H9 (cell line): ENCODE data around the gene TJAP1. TPM values are rescaled to one million over a fixed set of nuclear protein-coding genes. Genes with fewer than 3 reads are reported as not detected.

ENCODE experiments used
- DNase-seq: peaks from one replicate; pipeline ENCODE4 v3.0.0-alpha.2; 2017
- H2AFZ ChIP-seq: one replicate; pipeline ENCODE4 v1.6.1; 2013; ENCODE audit warnings: mild to moderate bottlenecking, low read length, control low read depth, moderate library complexity
- H2AK5ac ChIP-seq: 2 replicates; pipeline ENCODE4 v1.6.1; 2013; ENCODE audit warnings: low read length, control low read depth, mixed read lengths; ENCODE audit not compliant: insufficient read length
- H2BK120ac ChIP-seq: one replicate; pipeline ENCODE4 v1.6.1; 2013; ENCODE audit warnings: low read depth, mild to moderate bottlenecking, low read length, control low read depth, inconsistent platforms; ENCODE audit not compliant: poor library complexity, severe bottlenecking
- H2BK12ac ChIP-seq: 2 replicates; pipeline ENCODE4 v1.6.1; 2013; ENCODE audit warnings: low read length, control low read depth, mixed read lengths, low read depth; ENCODE audit not compliant: insufficient read length
- H2BK15ac ChIP-seq: 2 replicates; pipeline ENCODE4 v1.6.1; 2013; ENCODE audit warnings: low read depth, low read length, control low read depth
- H2BK20ac ChIP-seq: one replicate; pipeline ENCODE4 v1.6.1; 2013; ENCODE audit warnings: low read depth, mild to moderate bottlenecking, low read length, control low read depth, inconsistent platforms; ENCODE audit not compliant: poor library complexity, severe bottlenecking
- H2BK5ac ChIP-seq: 2 replicates; pipeline ENCODE4 v1.6.1; 2013; ENCODE audit warnings: low read length, control low read depth, mixed read lengths; ENCODE audit not compliant: insufficient read length
- H3K14ac ChIP-seq: 2 replicates; pipeline ENCODE4 v1.6.1; 2013; ENCODE audit warnings: low read length, control low read depth; ENCODE audit not compliant: insufficient read depth
- H3K18ac ChIP-seq: 2 replicates; pipeline ENCODE4 v1.6.1; 2013; ENCODE audit warnings: low read depth, mild to moderate bottlenecking, mixed read lengths, low read length, control low read depth; ENCODE audit not compliant: insufficient read length
- H3K23ac ChIP-seq: 2 replicates; pipeline ENCODE4 v1.6.1; 2013; ENCODE audit warnings: low read length, control low read depth, mixed read lengths, low read depth; ENCODE audit not compliant: insufficient read length
- H3K23me2 ChIP-seq: 2 replicates; pipeline ENCODE4 v1.6.1; 2013; ENCODE audit warnings: low read depth, mild to moderate bottlenecking, mixed read lengths, low read length, control low read depth; ENCODE audit not compliant: insufficient read length, poor library complexity, severe bottlenecking
- H3K27ac ChIP-seq: 2 replicates; pipeline ENCODE4 v1.5.1; 2013; ENCODE audit warnings: low read length, control low read depth, mixed read lengths, low read depth; ENCODE audit not compliant: insufficient read length
- H3K27me3 ChIP-seq: 2 replicates; pipeline ENCODE4 v1.6.1; 2013; ENCODE audit warnings: low read length, control low read depth, inconsistent platforms; ENCODE audit not compliant: insufficient read depth
- H3K4ac ChIP-seq: 2 replicates; pipeline ENCODE4 v1.6.1; 2013; ENCODE audit warnings: low read depth, mild to moderate bottlenecking, control low read depth, inconsistent platforms, low read length, moderate library complexity
- H3K4me1 ChIP-seq: 2 replicates; pipeline ENCODE4 v1.6.1; 2013; ENCODE audit warnings: low read length, control low read depth, inconsistent platforms; ENCODE audit not compliant: insufficient read depth
- H3K4me2 ChIP-seq: 2 replicates; pipeline ENCODE4 v1.6.1; 2013; ENCODE audit warnings: low read length, control low read depth, mixed read lengths; ENCODE audit not compliant: insufficient read length, insufficient read depth
- H3K56ac ChIP-seq: 2 replicates; pipeline ENCODE4 v1.6.1; 2013; ENCODE audit warnings: low read depth, mild to moderate bottlenecking, mixed read lengths, low read length, control low read depth; ENCODE audit not compliant: insufficient read length
- H3K79me1 ChIP-seq: 2 replicates; pipeline ENCODE4 v1.6.1; 2013; ENCODE audit warnings: low read depth, mild to moderate bottlenecking, moderate library complexity, low read length, control low read depth, inconsistent platforms; ENCODE audit not compliant: insufficient read depth, poor library complexity, severe bottlenecking
- H3K79me2 ChIP-seq: 2 replicates; pipeline ENCODE4 v1.6.1; 2013; ENCODE audit warnings: low read length, control low read depth, inconsistent platforms; ENCODE audit not compliant: insufficient read depth
- H3K9ac ChIP-seq: 2 replicates; pipeline ENCODE4 v1.6.1; 2013; ENCODE audit warnings: low read length, control low read depth, mixed read lengths; ENCODE audit not compliant: insufficient read length; ENCODE audit errors: extremely low read depth
- H3K9me3 ChIP-seq: one replicate; pipeline ENCODE4 v1.6.1; 2013; ENCODE audit warnings: low read depth, low read length, inconsistent platforms; ENCODE audit not compliant: control insufficient read depth
- H3T11ph ChIP-seq: one replicate; pipeline ENCODE4 v1.6.1; 2013; ENCODE audit warnings: mild to moderate bottlenecking, low read length, control low read depth, inconsistent platforms
- H4K20me1 ChIP-seq: one replicate; pipeline ENCODE4 v1.6.1; 2013; ENCODE audit not compliant: control insufficient read depth, insufficient read length, insufficient read depth
- H4K5ac ChIP-seq: 2 replicates; pipeline ENCODE4 v1.6.1; 2013; ENCODE audit warnings: low read depth, mild to moderate bottlenecking, mixed read lengths, low read length, control low read depth; ENCODE audit not compliant: insufficient read length
- H4K8ac ChIP-seq: replicated peaks from 2 replicates; pipeline ENCODE4 v1.6.1; 2013; ENCODE audit warnings: low read length, control low read depth, mixed read lengths, low read depth; ENCODE audit not compliant: insufficient read length
- H4K91ac ChIP-seq: 2 replicates; pipeline ENCODE4 v1.6.1; 2013; ENCODE audit warnings: low read depth, mild to moderate bottlenecking, moderate library complexity, mixed read lengths, low read length, control low read depth; ENCODE audit not compliant: insufficient read length
- H3K27ac Mint-ChIP-seq, 3 experiments: 2 replicates in 2 of 3; 3 replicates in 1 of 3; pipeline ENCODE4 v1.8.0; 2020 to 2021; ENCODE audit warnings: mixed read lengths in 3 of 3, mild to moderate bottlenecking in 1 of 3, moderate library complexity in 1 of 3
- H3K27me3 Mint-ChIP-seq: 2 replicates; pipeline ENCODE4 v1.8.0; 2021; ENCODE audit warnings: low read depth, mild to moderate bottlenecking, moderate library complexity, mixed read lengths
- H3K36me3 Mint-ChIP-seq, 3 experiments: 2 replicates in 2 of 3; 3 replicates in 1 of 3; pipeline ENCODE4 v1.8.0; 2020 to 2021; ENCODE audit warnings: low read depth in 3 of 3, mixed read lengths in 3 of 3; ENCODE audit not compliant: insufficient read depth in 1 of 3
- H3K4me1 Mint-ChIP-seq, 2 experiments: 2 replicates each; pipeline ENCODE4 v1.8.0; 2020; ENCODE audit warnings: mixed read lengths in 2 of 2
- H3K4me3 Mint-ChIP-seq, 2 experiments: 2 replicates in 1 of 2; 3 replicates in 1 of 2; pipeline ENCODE4 v1.8.0; 2020 to 2021; ENCODE audit warnings: mild to moderate bottlenecking in 2 of 2, mixed read lengths in 2 of 2, moderate library complexity in 1 of 2
- H3K9me3 Mint-ChIP-seq, 2 experiments: 2 replicates in 1 of 2; 3 replicates in 1 of 2; pipeline ENCODE4 v1.8.0; 2020; ENCODE audit warnings: mild to moderate bottlenecking in 2 of 2, mixed read lengths in 2 of 2, moderate library complexity in 1 of 2
- CTCF ChIP-seq: fragments of 200-600 bp; sonication (generic); conservative IDR thresholded peaks from 3 replicates; pipeline ENCODE4 v1.8.0; 2021; ENCODE audit warnings: antibody characterized with exemption, mild to moderate bottlenecking
- WGBS: extraction: QIAGEN DNeasy Blood & Tissue Kit; methylation state at CpG from one replicate; pipeline ENCODE4 v1.1.7; 2013; ENCODE audit warnings: missing lambda C conversion rate, low lambda C conversion rate, mixed read lengths; ENCODE audit not compliant: insufficient read length; ENCODE audit errors: extremely low coverage; 5-methylcytosine and 5-hydroxymethylcytosine counted together
- total RNA-seq: library from RNA; stranded (reverse); gene quantifications from 2 replicates; pipeline ENCODE4 v1.2.1, GENCODE V29; 2021

TJAP1 gene
- total RNA-seq, 1 experiment from 2014 or later = 45.1 TPM

GRCh38 chr6:43499028-43499815, 21.9 kb downstream of the TJAP1 start:
- Mint-ChIP-seq H3K4me3 (no peak overlapping the region), H3K9me3 (no peaks in the 10 kb centered on the region), H3K27me3 (no peaks in the 10 kb centered on the region), H3K4me1 (peaks cover 14 to 15% of the 10 kb centered on the region in 2 experiments), H3K27ac (no peak overlapping the region; a peak in 1 of 7 replicates), H3K36me3 (peaks cover 26 to 64% (median 60%) of the 10 kb centered on the region in 3 experiments)
- no peak overlapping the region for H3K9ac ChIP-seq
- no peak overlapping the region for H4K5ac ChIP-seq
- H2BK20ac ChIP-seq = no peak overlapping the region
- no peak for TF ChIP-seq CTCF
- H3K23me2 ChIP-seq = no peaks in the 10 kb centered on the region
- no peak overlapping the region for H2BK120ac ChIP-seq
- no peak overlapping the region for H3T11ph ChIP-seq
- H3K4ac ChIP-seq = no peak overlapping the region
- no peak overlapping the region for H3K18ac ChIP-seq
- no CpG with 5 or more reads among the region's 12 CpGs for WGBS
- H2BK12ac ChIP-seq = no peak overlapping the region
- H3K14ac ChIP-seq = no peak overlapping the region
- DNase-seq = no peak
- no peaks in the 10 kb centered on the region; the same call in 1 of the 2 replicates for H3K79me2 ChIP-seq
- no peak overlapping the region for H3K4me2 ChIP-seq
- no peak overlapping the region for H2AFZ ChIP-seq
- H2AK5ac ChIP-seq = no peak overlapping the region
- H3K79me1 ChIP-seq = no peaks in the 10 kb centered on the region
- H4K20me1 ChIP-seq = peaks cover 2% of the 10 kb centered on the region
- H3K27me3 ChIP-seq = no peaks in the 10 kb centered on the region
- no peak overlapping the region for H4K91ac ChIP-seq
- no peak overlapping the region for H3K56ac ChIP-seq
- H4K8ac ChIP-seq = no peak overlapping the region
- no peak overlapping the region for H2BK5ac ChIP-seq
- H3K23ac ChIP-seq = no peak overlapping the region
- no peak overlapping the region for H2BK15ac ChIP-seq
- H3K9me3 ChIP-seq = no peaks in the 10 kb centered on the region
- H3K4me1 ChIP-seq = 0 out of 2 replicates have a peak, but pooled peaks cover 3% of the 10 kb centered on the region
- H3K27ac ChIP-seq = no peak overlapping the region
